IMR-90 (cell line): ENCODE data around the gene MICAL3. TPM values are rescaled to one million over a fixed set of nuclear protein-coding genes. Genes with fewer than 3 reads are reported as not detected.

Experiments used
- ATAC-seq: fragments of 200-7000 bp; cut with Tn5 transposase; 2 replicates; pipeline ENCODE4 v1.9.1; 2020; ENCODE audit warnings: low read depth, mild to moderate bottlenecking, moderate library complexity
- BruUV-seq: library from RNA; stranded (reverse); fragments of 400-500 nt; replicated peaks from 2 replicates; lab custom pipeline; 2021; lab: Mats Ljungman, UMichigan
- CTCF ChIA-PET: fragments of 300-600 bp; formaldehyde crosslinking; extraction: SDS; loops from one replicate; lab custom pipeline; 2021; ENCODE audit warnings: antibody characterized with exemption; lab: Yijun Ruan, JAX
- POLR2A ChIA-PET: fragments of 300-600 bp; sonication (Branson Sonifier 250); formaldehyde crosslinking; loops from one replicate; lab custom pipeline; 2022; ENCODE audit warnings: antibody characterized with exemption; ENCODE audit not compliant: unreplicated experiment; lab: Charles Lee
- DNase-seq: peaks from one replicate; pipeline ENCODE4 v3.0.0; 2013
- H2AFZ ChIP-seq: replicated peaks from 2 replicates; pipeline ENCODE3; 2013; ENCODE audit warnings: low read length, mild to moderate bottlenecking; ENCODE audit not compliant: poor library complexity
- H2AK5ac ChIP-seq: 2 replicates; pipeline ENCODE4 v1.6.1; 2013; ENCODE audit warnings: low read depth, low read length, inconsistent platforms
- H2AK9ac ChIP-seq: replicated peaks from 2 replicates; pipeline ENCODE3; 2013; ENCODE audit warnings: mild to moderate bottlenecking, low read depth, low read length, moderate library complexity; ENCODE audit not compliant: poor library complexity
- H2BK120ac ChIP-seq: 2 replicates; pipeline ENCODE4 v1.6.1; 2013; ENCODE audit warnings: low read depth, low read length, inconsistent platforms
- H2BK15ac ChIP-seq: 3 replicates; pipeline ENCODE4 v1.6.1; 2013; ENCODE audit warnings: low read depth, low read length, inconsistent platforms
- H2BK20ac ChIP-seq: 2 replicates; pipeline ENCODE4 v1.6.1; 2013; ENCODE audit warnings: low read depth, mild to moderate bottlenecking, inconsistent platforms, low read length, moderate library complexity
- H2BK5ac ChIP-seq: 2 replicates; pipeline ENCODE4 v1.6.1; 2013; ENCODE audit warnings: mild to moderate bottlenecking, low read depth, low read length, inconsistent platforms; ENCODE audit not compliant: poor library complexity, severe bottlenecking
- H3K14ac ChIP-seq: replicated peaks from 2 replicates; pipeline ENCODE4 v1.6.1; 2013; ENCODE audit warnings: low read depth, low read length, inconsistent platforms
- H3K18ac ChIP-seq: 2 replicates; pipeline ENCODE4 v1.6.1; 2013; ENCODE audit warnings: low read depth, low read length, control low read depth
- H3K23ac ChIP-seq: 2 replicates; pipeline ENCODE4 v1.6.1; 2013; ENCODE audit warnings: low read depth, low read length, inconsistent platforms
- H3K27ac ChIP-seq: 2 replicates; pipeline ENCODE4 v1.5.1; 2013; ENCODE audit warnings: mild to moderate bottlenecking, control low read depth, low read length; ENCODE audit not compliant: insufficient read depth
- H3K27me3 ChIP-seq: 2 replicates; pipeline ENCODE4 v1.6.1; 2013; ENCODE audit warnings: low read length; ENCODE audit not compliant: control insufficient read depth, insufficient read depth
- H3K36me3 ChIP-seq: 2 replicates; pipeline ENCODE4 v1.6.1; 2013; ENCODE audit warnings: low read length, mixed read lengths; ENCODE audit not compliant: control insufficient read depth, insufficient read depth
- H3K4ac ChIP-seq: 2 replicates; pipeline ENCODE4 v1.6.1; 2013; ENCODE audit warnings: low read depth, low read length, inconsistent platforms
- H3K4me1 ChIP-seq: 2 replicates; pipeline ENCODE4 v1.6.1; 2013; ENCODE audit warnings: low read length, mixed read lengths; ENCODE audit not compliant: control insufficient read depth, insufficient read depth
- H3K4me2 ChIP-seq: 2 replicates; pipeline ENCODE4 v1.6.1; 2013; ENCODE audit warnings: low read depth, mild to moderate bottlenecking, control low read depth, low read length, moderate library complexity
- H3K4me3 ChIP-seq: 2 replicates; pipeline ENCODE4 v1.5.1; 2013; ENCODE audit warnings: low read depth, mild to moderate bottlenecking, control low read depth, low read length, moderate library complexity; ENCODE audit not compliant: insufficient read depth
- H3K56ac ChIP-seq: 2 replicates; pipeline ENCODE4 v1.6.1; 2013; ENCODE audit warnings: low read length, inconsistent platforms; ENCODE audit not compliant: insufficient read depth; ENCODE audit errors: extremely low read depth
- H3K79me1 ChIP-seq, 2 experiments: 2 replicates each; pipeline ENCODE4 v1.6.1; 2013; ENCODE audit warnings: low read length in 2 of 2, inconsistent platforms in 1 of 2, low read depth in 1 of 2
- H3K9ac ChIP-seq: 2 replicates; pipeline ENCODE4 v1.6.1; 2013; ENCODE audit warnings: low read depth, low read length, control low read depth
- H3K9me1 ChIP-seq: 2 replicates; pipeline ENCODE4 v1.6.1; 2013; ENCODE audit warnings: low read length, inconsistent platforms; ENCODE audit not compliant: insufficient read depth
- H3K9me3 ChIP-seq: 2 replicates; pipeline ENCODE4 v1.6.1; 2013; ENCODE audit warnings: low read length; ENCODE audit not compliant: control insufficient read depth, insufficient read depth
- H4K20me1 ChIP-seq: 2 replicates; pipeline ENCODE4 v1.6.1; 2013; ENCODE audit warnings: low read length, inconsistent platforms; ENCODE audit not compliant: insufficient read depth
- H4K5ac ChIP-seq: 2 replicates; pipeline ENCODE4 v1.6.1; 2013; ENCODE audit warnings: mild to moderate bottlenecking, low read depth, low read length, control low read depth
- H4K8ac ChIP-seq, 2 experiments: 2 replicates each; pipeline ENCODE4 v1.6.1; 2013; ENCODE audit warnings: low read depth in 2 of 2, low read length in 2 of 2, control low read depth in 1 of 2, inconsistent platforms in 1 of 2
- H4K91ac ChIP-seq: 2 replicates; pipeline ENCODE4 v1.6.1; 2013; ENCODE audit warnings: low read depth, low read length, inconsistent platforms; ENCODE audit not compliant: insufficient read depth
- BHLHE40 ChIP-seq: fragments of 150-350 bp; IDR thresholded peaks from 2 replicates; pipeline ENCODE4 v1.6.1; 2016; ENCODE audit warnings: mild to moderate bottlenecking, low read depth, low read length
- CEBPB ChIP-seq: IDR thresholded peaks from 2 replicates; pipeline ENCODE4 v1.6.1; 2012; ENCODE audit warnings: low read depth, low read length, improper control_type of control experiment
- CHD1 ChIP-seq: IDR thresholded peaks from 2 replicates; pipeline ENCODE4 v1.6.1; 2012; ENCODE audit warnings: low read depth, low read length, improper control_type of control experiment
- ELK1 ChIP-seq: fragments of 150-350 bp; IDR thresholded peaks from 2 replicates; pipeline ENCODE4 v1.6.1; 2016; ENCODE audit warnings: low read depth, mild to moderate bottlenecking, low read length, moderate library complexity, borderline replicate concordance
- FOS ChIP-seq: fragments of 150-350 bp; IDR thresholded peaks from 2 replicates; pipeline ENCODE4 v1.6.1; 2016; ENCODE audit warnings: low read depth, low read length
- MAFK ChIP-seq: IDR thresholded peaks from 2 replicates; pipeline ENCODE4 v1.6.1; 2012; ENCODE audit warnings: low read depth, low read length, improper control_type of control experiment
- MAZ ChIP-seq: IDR thresholded peaks from 2 replicates; pipeline ENCODE4 v1.6.1; 2012; ENCODE audit warnings: low read depth, mild to moderate bottlenecking, low read length, improper control_type of control experiment, moderate library complexity, borderline replicate concordance
- MXI1 ChIP-seq: IDR thresholded peaks from 2 replicates; pipeline ENCODE4 v1.6.1; 2012; ENCODE audit warnings: low read depth, mild to moderate bottlenecking, low read length, moderate library complexity, borderline replicate concordance
- NFE2L2 ChIP-seq: fragments of 150-350 bp; IDR thresholded peaks from 2 replicates; pipeline ENCODE4 v1.6.1; 2016; ENCODE audit warnings: low read depth, mild to moderate bottlenecking, low read length
- POLR2A ChIP-seq: IDR thresholded peaks from 2 replicates; pipeline ENCODE4 v1.6.1; 2012; ENCODE audit warnings: mild to moderate bottlenecking, low read depth, low read length
- RAD21 ChIP-seq: IDR thresholded peaks from 2 replicates; pipeline ENCODE4 v1.6.1; 2012; ENCODE audit warnings: low read length, improper control_type of control experiment
- RCOR1 ChIP-seq: IDR thresholded peaks from 2 replicates; pipeline ENCODE4 v1.6.1; 2012; ENCODE audit warnings: mild to moderate bottlenecking, low read length, improper control_type of control experiment; ENCODE audit not compliant: insufficient replicate concordance
- RFX5 ChIP-seq: IDR thresholded peaks from 2 replicates; pipeline ENCODE4 v1.8.0; 2012; ENCODE audit warnings: low read depth, mild to moderate bottlenecking, low read length, moderate library complexity
- SMC3 ChIP-seq: fragments of 150-350 bp; IDR thresholded peaks from 2 replicates; pipeline ENCODE4 v1.6.1; 2016; ENCODE audit warnings: low read depth, mild to moderate bottlenecking, antibody characterized with exemption, low read length, moderate library complexity
- USF2 ChIP-seq: fragments of 150-350 bp; IDR thresholded peaks from 2 replicates; pipeline ENCODE4 v1.6.1; 2017; ENCODE audit warnings: mild to moderate bottlenecking, antibody characterized with exemption, low read length, low read depth
- WGBS, 2 experiments: methylation state at CpG; one replicate each; pipeline versions ENCODE4 v1.1.5 to v1.1.7; 2013; ENCODE audit warnings: missing lambda C conversion rate in 2 of 2; ENCODE audit not compliant: insufficient read length in 1 of 2; ENCODE audit errors: extremely low coverage in 2 of 2; 5-methylcytosine and 5-hydroxymethylcytosine counted together
- dilution Hi-C: fragments of 300-500 bp; cut with HindIII; formaldehyde crosslinking; loops from one replicate; pipeline ENCODE4 v1.14.3; 2018; ENCODE audit warnings: low sequenced_read_pairs; ENCODE audit not compliant: unreplicated experiment
- in situ Hi-C: fragments of 300-500 bp; cut with MboI; formaldehyde crosslinking; loops from 3 replicates; pipeline ENCODE4 v1.14.3; 2019; ENCODE audit warnings: low sequenced_read_pairs, inconsistent platforms, mixed read lengths
- intact Hi-C: fragments of 100-400 bp; cut with micrococcal nuclease; formaldehyde crosslinking; loops from 2 replicates; pipeline ENCODE4 v1.10.0; 2022
- polyA plus RNA-seq, 3 experiments: library from polyadenylated mRNA; depleted of rRNA; stranded (reverse); fragments of >200 nt; gene quantifications; 2 replicates each; pipeline ENCODE4 v1.2.3, GENCODE V29; 2012; ENCODE audit warnings: low replicate concordance in 1 of 3
- total RNA-seq: library from RNA; depleted of rRNA; stranded (reverse); fragments of >200 nt; gene quantifications from 2 replicates; pipeline ENCODE4 v1.2.3, GENCODE V29; 2012
- TF ChIP-seq, protein P1 (sequence below): conservative IDR thresholded peaks from 2 replicates; pipeline ENCODE4 v1.5.1; 2012; ENCODE audit warnings: mild to moderate bottlenecking, low read depth, low read length, improper control_type of control experiment

The MICAL3 gene
- total and polyA plus RNA-seq, 2 of the 4 experiments (the other 2 are of a cell fraction), result 17.6 to 26.8 TPM

DNA sequence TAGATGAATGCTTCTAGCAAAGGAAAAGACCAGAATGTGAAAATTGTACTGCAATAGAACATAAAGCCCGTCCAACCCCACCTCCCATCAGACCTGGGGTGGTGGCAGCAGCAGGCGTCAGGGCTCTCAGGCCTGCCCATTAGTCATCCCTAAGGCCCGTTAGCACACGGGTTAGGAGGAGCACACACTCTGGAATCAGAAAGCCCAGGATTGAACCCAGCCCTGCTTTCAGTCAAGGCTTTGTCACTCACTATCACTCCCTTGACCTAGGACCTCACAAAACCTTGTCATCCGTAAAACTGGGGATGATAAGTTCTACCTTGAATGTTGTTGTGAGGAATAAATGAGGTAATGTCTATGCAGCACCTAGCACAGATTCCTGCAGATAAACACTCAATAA lies 26.9 kb downstream of the MICAL3 start:
- intact Hi-C loops, result no loop called here
- H4K20me1 ChIP-seq, result peaks cover 28% of the 10 kb centered on the region
- POLR2A ChIA-PET, result no interaction called here

More for the DNA sequence above, 26.9 kb downstream of the MICAL3 start:
- H3K4me2 ChIP-seq, result no peak overlapping the region
- no peak overlapping the region for H2AK9ac ChIP-seq
- no peak overlapping the region; the same call in 1 of the 2 replicates for H3K4ac ChIP-seq
- no peak overlapping the region for H2AFZ ChIP-seq
- no peaks in the 10 kb centered on the region for H3K27me3 ChIP-seq
- ATAC-seq, result no peak
- no peak overlapping the region for H3K14ac ChIP-seq
- H2AK5ac ChIP-seq, result no peak overlapping the region
- H3K79me1 ChIP-seq, result peaks cover 25 to 44% of the 10 kb centered on the region in 2 experiments
- no TSS peak for BruUV-seq
- in situ Hi-C loops, result no loop called here
- no peak overlapping the region for H2BK15ac ChIP-seq
- DNase-seq, result no peak
- no peaks in the 10 kb centered on the region for H3K9me3 ChIP-seq
- dilution Hi-C loops, result no loop called here
- no peak overlapping the region for H2BK120ac ChIP-seq
- WGBS, 2 experiments, result no CpG with 5 or more reads among the region's 5 CpGs
- H4K91ac ChIP-seq, result no peak overlapping the region
- peaks cover 3% of the 10 kb centered on the region for H3K9me1 ChIP-seq
- H3K4me1 ChIP-seq, result peaks cover 5% of the 10 kb centered on the region
- no peak overlapping the region for H4K8ac ChIP-seq
- CTCF ChIA-PET, result no interaction called here
- H3K23ac ChIP-seq, result no peak overlapping the region; the same call in 1 of the 2 replicates
- TF ChIP-seq SMC3 (no peak), RCOR1 (no peak), MAZ (no peak), RFX5 (no peak), USF2 (no peak), FOS (no peak), CEBPB (no peak), MAFK (no peak), BHLHE40 (no peak; the same call in 1 of the 2 replicates), MXI1 (no peak), CHD1 (no peak), RAD21 (no peak), NFE2L2 (no peak), POLR2A (no peak), ELK1 (no peak)
- TF ChIP-seq, protein P1, sequence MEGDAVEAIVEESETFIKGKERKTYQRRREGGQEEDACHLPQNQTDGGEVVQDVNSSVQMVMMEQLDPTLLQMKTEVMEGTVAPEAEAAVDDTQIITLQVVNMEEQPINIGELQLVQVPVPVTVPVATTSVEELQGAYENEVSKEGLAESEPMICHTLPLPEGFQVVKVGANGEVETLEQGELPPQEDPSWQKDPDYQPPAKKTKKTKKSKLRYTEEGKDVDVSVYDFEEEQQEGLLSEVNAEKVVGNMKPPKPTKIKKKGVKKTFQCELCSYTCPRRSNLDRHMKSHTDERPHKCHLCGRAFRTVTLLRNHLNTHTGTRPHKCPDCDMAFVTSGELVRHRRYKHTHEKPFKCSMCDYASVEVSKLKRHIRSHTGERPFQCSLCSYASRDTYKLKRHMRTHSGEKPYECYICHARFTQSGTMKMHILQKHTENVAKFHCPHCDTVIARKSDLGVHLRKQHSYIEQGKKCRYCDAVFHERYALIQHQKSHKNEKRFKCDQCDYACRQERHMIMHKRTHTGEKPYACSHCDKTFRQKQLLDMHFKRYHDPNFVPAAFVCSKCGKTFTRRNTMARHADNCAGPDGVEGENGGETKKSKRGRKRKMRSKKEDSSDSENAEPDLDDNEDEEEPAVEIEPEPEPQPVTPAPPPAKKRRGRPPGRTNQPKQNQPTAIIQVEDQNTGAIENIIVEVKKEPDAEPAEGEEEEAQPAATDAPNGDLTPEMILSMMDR, result no peak
- H2BK5ac ChIP-seq, result no peak overlapping the region
- no peak overlapping the region for H3K56ac ChIP-seq
- H3K36me3 ChIP-seq, result no peaks in the 10 kb centered on the region
- H3K9ac ChIP-seq, result no peak overlapping the region
- H3K27ac ChIP-seq, result no peak overlapping the region
- H3K4me3 ChIP-seq, result no peak overlapping the region
- no peak overlapping the region for H2BK20ac ChIP-seq
- H4K5ac ChIP-seq, result no peak overlapping the region
- H3K18ac ChIP-seq, result no peak overlapping the region
